GM12873 (cell line): ENCODE data around the gene SH2D3C.
A peak's percentile ranks its signal among the peaks of the same experiment; 100 is the strongest.

ENCODE experiments used
- CTCF ChIP-seq: IDR thresholded peaks from 2 replicates; pipeline ENCODE4 v1.5.1; 2012; ENCODE audit warnings: low read depth, mild to moderate bottlenecking, moderate library complexity, low read length, control low read depth; ENCODE audit not compliant: insufficient read depth; ENCODE audit errors: missing control alignments

SH2D3C gene

GRCh38 chr9:127700140-127700539 is 78.3 kb downstream of the SH2D3C start:
- no peak for TF ChIP-seq CTCF

GRCh38 chr9:127698985-127699670 is 79.3 kb downstream of the SH2D3C start:
- peak; percentile 25 for TF ChIP-seq CTCF

GRCh38 chr9:127698386-127698785 is 80.1 kb downstream of the SH2D3C start:
- TF ChIP-seq CTCF = no peak

- TF ChIP-seq CTCF = no peak
Observed at GRCh38 chr9:127697575-127697974, 80.9 kb downstream of the SH2D3C start.

- TF ChIP-seq CTCF = no peak
Observed at GRCh38 chr9:127694890-127695720, 83.4 kb downstream of the SH2D3C start.

- no peak for TF ChIP-seq CTCF
Observed at GRCh38 chr9:127693697-127694096, 84.8 kb downstream of the SH2D3C start.

GRCh38 chr9:127693143-127693542 is 85.3 kb downstream of the SH2D3C start:
- TF ChIP-seq CTCF = no peak
